22Rv1 (cell line): ENCODE results near the gene NKAIN1.

Experiments used
- H3K27ac ChIP-seq: fragments of 450-650 bp; 2 replicates; pipeline ENCODE4 v1.5.1; 2017
- ZFX ChIP-seq: fragments of 450-650 bp; IDR thresholded peaks from 2 replicates; pipeline ENCODE4 v1.6.1; 2017; ENCODE audit warnings: antibody characterized with exemption, borderline replicate concordance
- TF ChIP-seq, protein P1 (sequence below): fragments of 450-650 bp; IDR thresholded peaks from 2 replicates; pipeline ENCODE4 v1.5.1; 2017; ENCODE audit warnings: mild to moderate bottlenecking

Gene NKAIN1

DNA sequence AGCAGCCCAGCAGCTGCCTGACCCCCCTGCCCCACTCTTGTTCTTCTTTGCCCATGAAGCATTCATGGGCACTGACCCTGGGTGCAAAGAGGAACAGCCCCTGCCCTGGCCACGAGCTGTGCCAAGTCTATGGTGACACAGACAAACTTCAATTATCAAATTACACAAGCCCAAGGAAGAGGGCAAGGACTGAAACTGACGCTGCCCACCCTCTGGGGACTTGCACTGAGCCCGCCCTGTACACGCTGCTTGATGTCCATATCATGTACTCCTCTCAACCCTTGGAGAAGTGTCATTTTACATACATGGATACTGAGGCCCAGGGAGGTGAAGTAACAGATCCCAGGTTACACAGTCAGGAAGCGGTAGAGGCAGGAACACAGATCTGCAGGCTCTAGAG lies 32.1 kb downstream of the NKAIN1 start:
- no peak overlapping the region for H3K27ac ChIP-seq
- TF ChIP-seq ZFX: no peak
- TF ChIP-seq, protein P1, sequence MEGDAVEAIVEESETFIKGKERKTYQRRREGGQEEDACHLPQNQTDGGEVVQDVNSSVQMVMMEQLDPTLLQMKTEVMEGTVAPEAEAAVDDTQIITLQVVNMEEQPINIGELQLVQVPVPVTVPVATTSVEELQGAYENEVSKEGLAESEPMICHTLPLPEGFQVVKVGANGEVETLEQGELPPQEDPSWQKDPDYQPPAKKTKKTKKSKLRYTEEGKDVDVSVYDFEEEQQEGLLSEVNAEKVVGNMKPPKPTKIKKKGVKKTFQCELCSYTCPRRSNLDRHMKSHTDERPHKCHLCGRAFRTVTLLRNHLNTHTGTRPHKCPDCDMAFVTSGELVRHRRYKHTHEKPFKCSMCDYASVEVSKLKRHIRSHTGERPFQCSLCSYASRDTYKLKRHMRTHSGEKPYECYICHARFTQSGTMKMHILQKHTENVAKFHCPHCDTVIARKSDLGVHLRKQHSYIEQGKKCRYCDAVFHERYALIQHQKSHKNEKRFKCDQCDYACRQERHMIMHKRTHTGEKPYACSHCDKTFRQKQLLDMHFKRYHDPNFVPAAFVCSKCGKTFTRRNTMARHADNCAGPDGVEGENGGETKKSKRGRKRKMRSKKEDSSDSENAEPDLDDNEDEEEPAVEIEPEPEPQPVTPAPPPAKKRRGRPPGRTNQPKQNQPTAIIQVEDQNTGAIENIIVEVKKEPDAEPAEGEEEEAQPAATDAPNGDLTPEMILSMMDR: no peak

- no peak overlapping the region for H3K27ac ChIP-seq
- no peak for TF ChIP-seq ZFX
- TF ChIP-seq, protein P1: no peak
These were observed 32.6 kb downstream of the NKAIN1 start for GRCh38 chr1:31207046-31207445.

DNA sequence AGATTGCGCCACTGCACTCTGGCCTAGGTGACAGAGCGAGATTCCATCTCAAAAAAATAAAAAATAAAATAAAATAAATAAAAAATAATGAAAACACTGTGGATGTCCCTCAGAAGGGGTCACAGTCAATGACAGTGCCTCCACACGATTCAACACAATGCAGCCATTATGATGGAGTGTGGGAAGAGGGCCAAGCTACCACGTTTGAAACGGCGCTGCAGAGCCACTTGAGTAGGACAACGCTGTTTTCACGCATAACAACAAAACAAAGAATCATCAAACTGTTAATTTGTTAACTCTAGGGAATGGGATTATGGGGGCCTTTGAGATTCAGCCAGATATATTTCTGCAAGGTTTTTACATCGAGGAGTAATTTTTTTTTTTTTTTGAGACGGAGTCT lies 36.5 kb downstream of the NKAIN1 start:
- TF ChIP-seq ZFX: no peak
- TF ChIP-seq, protein P1: no peak
- H3K27ac ChIP-seq: no peak overlapping the region

DNA sequence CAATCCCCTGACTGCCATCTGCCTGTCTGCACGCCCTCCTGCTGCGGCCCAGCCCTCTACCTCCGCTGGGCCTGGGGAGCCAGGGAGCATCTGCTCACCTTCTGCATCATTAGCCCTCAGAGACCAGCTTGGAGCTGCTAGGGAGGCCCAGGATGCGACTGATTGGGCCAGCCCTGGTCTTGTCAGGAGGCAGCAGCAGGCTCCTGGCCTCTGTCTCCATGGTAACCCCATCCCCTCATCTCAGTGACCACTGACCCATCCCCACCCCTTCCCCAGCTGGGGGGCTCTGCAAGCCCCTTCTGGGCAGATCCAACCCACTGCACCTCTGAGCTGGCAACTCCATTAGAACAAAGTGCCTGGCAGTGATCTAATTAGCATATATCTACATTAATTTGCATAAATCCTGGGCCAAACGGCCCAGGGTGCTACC lies 37.7 kb downstream of the NKAIN1 start:
- TF ChIP-seq ZFX: no peak
- TF ChIP-seq, protein P1: no peak
- H3K27ac ChIP-seq: no peak overlapping the region

GRCh38 chr1:31199949-31200348 lies 39.7 kb downstream of the NKAIN1 start:
- TF ChIP-seq ZFX: no peak
- TF ChIP-seq, protein P1: no peak
- H3K27ac ChIP-seq: no peak overlapping the region

DNA sequence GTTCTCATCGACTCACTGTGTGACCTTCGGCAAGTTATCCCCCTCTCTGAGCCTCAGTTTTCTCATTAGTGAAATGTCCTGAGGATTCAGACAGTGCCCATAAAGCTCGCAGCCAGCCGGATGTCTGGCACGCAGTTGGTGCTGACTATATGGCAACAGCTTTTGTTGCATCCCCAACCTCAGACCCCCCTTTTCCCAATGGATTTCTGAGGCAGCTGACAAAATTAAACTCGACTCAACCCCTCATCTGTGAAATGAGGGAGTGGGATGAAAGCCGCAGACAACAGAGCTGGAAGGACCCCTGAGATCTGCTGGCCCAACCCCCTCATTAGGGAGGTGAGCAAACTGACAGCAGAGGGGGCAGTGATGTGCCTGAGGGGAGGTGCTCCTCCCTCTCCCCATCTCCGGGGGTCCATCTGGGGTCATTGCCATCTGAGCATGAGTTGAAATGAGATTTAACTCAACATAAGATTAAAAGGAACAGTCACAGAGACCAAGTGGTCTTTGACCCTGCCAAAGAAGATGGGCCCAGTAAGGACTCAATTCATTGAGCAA lies 40.4 kb downstream of the NKAIN1 start:
- H3K27ac ChIP-seq: no peak overlapping the region

GRCh38 chr1:31198600-31198999 lies 41.1 kb downstream of the NKAIN1 start:
- no peak overlapping the region for H3K27ac ChIP-seq
- TF ChIP-seq, protein P1: no peak
- TF ChIP-seq ZFX: no peak

More for the DNA sequence above, 40.4 kb downstream of the NKAIN1 start:
- TF ChIP-seq, protein P1: no peak
- TF ChIP-seq ZFX: no peak
